Neuronal stem cell (in vitro differentiated cells): ENCODE results near the gene HS6ST3.

Source experiments
- DNase-seq: peaks from one replicate; pipeline ENCODE4 v3.0.0-alpha.2; 2013; ENCODE audit warnings: low spot score
- H2AFZ ChIP-seq: one replicate; pipeline ENCODE4 v1.6.1; 2013; ENCODE audit warnings: mild to moderate bottlenecking, low read length, inconsistent platforms
- H2AK5ac ChIP-seq: 2 replicates; pipeline ENCODE4 v1.6.1; 2013; ENCODE audit warnings: low read depth, mild to moderate bottlenecking, inconsistent platforms, low read length, moderate library complexity, mixed read lengths
- H2BK120ac ChIP-seq: 2 replicates; pipeline ENCODE4 v1.6.1; 2013; ENCODE audit warnings: low read depth, mild to moderate bottlenecking, inconsistent platforms, low read length, moderate library complexity, mixed read lengths
- H2BK12ac ChIP-seq: one replicate; pipeline ENCODE4 v1.6.1; 2013; ENCODE audit warnings: low read length, inconsistent platforms
- H2BK15ac ChIP-seq: 2 replicates; pipeline ENCODE4 v1.6.1; 2013; ENCODE audit warnings: mild to moderate bottlenecking, low read length, inconsistent platforms, mixed read lengths
- H2BK5ac ChIP-seq: one replicate; pipeline ENCODE4 v1.6.1; 2013; ENCODE audit warnings: inconsistent platforms, mild to moderate bottlenecking, low read length, moderate library complexity
- H3K14ac ChIP-seq: one replicate; pipeline ENCODE4 v1.6.1; 2013; ENCODE audit warnings: low read length, inconsistent platforms
- H3K18ac ChIP-seq: 2 replicates; pipeline ENCODE4 v1.6.1; 2013; ENCODE audit warnings: low read length, inconsistent platforms
- H3K23ac ChIP-seq: 2 replicates; pipeline ENCODE4 v1.6.1; 2013; ENCODE audit warnings: low read depth, mild to moderate bottlenecking, mixed read lengths, low read length, inconsistent platforms; ENCODE audit not compliant: poor library complexity
- H3K27ac ChIP-seq: replicated peaks from 3 replicates; pipeline ENCODE4 v1.5.1; 2013; ENCODE audit warnings: low read length, inconsistent platforms
- H3K27me3 ChIP-seq, 3 experiments: 2 replicates each; pipeline ENCODE4 v1.6.1; 2013; ENCODE audit warnings: low read length in 3 of 3, mild to moderate bottlenecking in 2 of 3, inconsistent platforms in 1 of 3, low read depth in 1 of 3, mixed read lengths in 1 of 3, moderate library complexity in 1 of 3; ENCODE audit not compliant: control insufficient read depth in 3 of 3, insufficient read depth in 3 of 3
- H3K36me3 ChIP-seq, 2 donors: replicated peaks in 1 of 2; 2 replicates each; pipeline ENCODE4 v1.6.1; 2013; ENCODE audit warnings: low read length in 2 of 2; ENCODE audit not compliant: control insufficient read depth in 2 of 2, insufficient read depth in 2 of 2
- H3K4ac ChIP-seq: 2 replicates; pipeline ENCODE4 v1.6.1; 2013; ENCODE audit warnings: inconsistent platforms, mild to moderate bottlenecking, low read length, moderate library complexity
- H3K4me1 ChIP-seq, 2 donors: 1 replicate in 1 of 2; 2 replicates in 1 of 2; pipeline ENCODE4 v1.6.1; 2013; ENCODE audit warnings: low read length in 2 of 2, low read depth in 1 of 2; ENCODE audit not compliant: control insufficient read depth in 2 of 2, insufficient read depth in 1 of 2
- H3K4me2 ChIP-seq: one replicate; pipeline ENCODE4 v1.6.1; 2013; ENCODE audit warnings: mild to moderate bottlenecking, low read length, inconsistent platforms; ENCODE audit not compliant: insufficient read depth, poor library complexity, severe bottlenecking
- H3K4me3 ChIP-seq, 2 donors: 2 replicates each; pipeline ENCODE4 v1.5.1; 2013; ENCODE audit warnings: low read length in 2 of 2, mild to moderate bottlenecking in 2 of 2, inconsistent platforms in 1 of 2, moderate library complexity in 1 of 2
- H3K79me1 ChIP-seq: one replicate; pipeline ENCODE4 v1.6.1; 2013; ENCODE audit warnings: low read depth, mild to moderate bottlenecking, inconsistent platforms, low read length, moderate library complexity
- H3K9ac ChIP-seq: one replicate; pipeline ENCODE4 v1.6.1; 2013; ENCODE audit warnings: mild to moderate bottlenecking, low read depth, low read length, inconsistent platforms; ENCODE audit not compliant: poor library complexity
- H3K9me3 ChIP-seq, 2 donors: replicated peaks in 1 of 2; 2 replicates each; pipeline versions ENCODE3 to v1.6.1; 2013; ENCODE audit warnings: low read length in 2 of 2, mild to moderate bottlenecking in 2 of 2, inconsistent platforms in 1 of 2, low read depth in 1 of 2, mixed read lengths in 1 of 2, moderate library complexity in 1 of 2; ENCODE audit not compliant: control insufficient read depth in 2 of 2, insufficient read depth in 1 of 2
- H4K8ac ChIP-seq: one replicate; pipeline ENCODE4 v1.6.1; 2013; ENCODE audit warnings: low read depth, mild to moderate bottlenecking, inconsistent platforms, low read length, moderate library complexity
- H4K91ac ChIP-seq: one replicate; pipeline ENCODE4 v1.6.1; 2013; ENCODE audit warnings: low read length, low read depth, mild to moderate bottlenecking, inconsistent platforms; ENCODE audit not compliant: poor library complexity
- WGBS, 2 donors: extraction: QIAGEN DNeasy Blood & Tissue Kit; methylation state at CpG; one replicate each; pipeline ENCODE4 v1.1.7; 2013; ENCODE audit warnings: missing lambda C conversion rate in 2 of 2, mixed read lengths in 1 of 2; ENCODE audit not compliant: insufficient read length in 2 of 2, insufficient replicate concordance in 1 of 2; ENCODE audit errors: extremely low coverage in 2 of 2; 5-methylcytosine and 5-hydroxymethylcytosine counted together

The HS6ST3 gene

DNA sequence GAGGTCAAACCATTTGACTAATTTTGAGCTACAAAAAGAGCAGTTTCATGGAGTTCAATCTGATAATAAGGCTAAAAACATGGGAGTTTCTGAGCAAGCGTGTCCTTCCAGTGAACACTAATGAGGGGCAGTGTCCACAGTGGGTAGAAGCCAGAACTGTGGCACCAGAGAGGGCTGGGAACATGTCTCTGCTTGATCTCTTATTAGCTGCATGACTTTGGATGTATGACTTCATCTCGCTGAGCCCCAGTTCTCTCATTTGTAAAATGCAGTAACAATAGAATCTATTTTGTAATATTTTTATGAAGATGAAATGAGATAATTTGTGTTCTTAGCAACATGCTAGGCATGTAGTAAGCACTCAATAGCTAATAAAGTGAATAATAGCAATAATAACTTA is 69.8 kb downstream of the HS6ST3 start:
- Histone ChIP-seq H3K4ac (no peak overlapping the region), H2AK5ac (no peak overlapping the region), H2BK15ac (no peak overlapping the region), H3K4me2 (no peak overlapping the region), H4K8ac (no peak overlapping the region), H3K4me1 (peaks cover 0 to 5% of the 10 kb centered on the region in 2 donors), H3K27ac (no peak overlapping the region), H3K18ac (no peak overlapping the region), H3K27me3 (peaks cover 0 to 2% (median 0%) of the 10 kb centered on the region in 3 experiments), H2AFZ (no peak overlapping the region), H2BK5ac (no peak overlapping the region), H3K9me3 (no peaks in the 10 kb centered on the region), H3K36me3 (no peaks in the 10 kb centered on the region), H3K4me3 (no peak overlapping the region), H3K14ac (no peak overlapping the region), H3K79me1 (no peaks in the 10 kb centered on the region), H4K91ac (no peak overlapping the region), H3K9ac (no peak overlapping the region), H3K23ac (no peak overlapping the region), H2BK120ac (no peak overlapping the region), H2BK12ac (no peak overlapping the region)
- no CpG with 5 or more reads among the region's 2 CpGs for WGBS, 2 donors
- no peak for DNase-seq

DNA sequence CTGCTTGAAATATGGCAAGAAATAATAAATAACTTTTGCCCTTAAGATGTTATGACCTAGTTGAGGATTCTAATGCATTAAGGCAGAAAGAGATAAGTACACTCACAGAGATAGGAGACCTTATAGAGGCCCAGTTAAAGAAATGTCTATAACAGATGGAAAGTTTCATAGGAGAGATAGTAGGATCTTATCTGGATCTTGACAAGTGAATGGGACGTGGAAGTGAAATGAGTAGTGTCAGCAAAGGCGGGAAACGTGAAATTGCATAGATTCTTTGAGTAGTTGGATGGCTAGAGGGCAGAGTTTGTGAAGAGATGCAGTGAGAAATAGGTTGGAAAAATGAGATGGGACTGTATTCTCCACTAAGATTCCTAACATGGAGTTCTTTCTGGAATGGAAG is 71.2 kb downstream of the HS6ST3 start:
- no peaks in the 10 kb centered on the region for H3K36me3 ChIP-seq

DNA sequence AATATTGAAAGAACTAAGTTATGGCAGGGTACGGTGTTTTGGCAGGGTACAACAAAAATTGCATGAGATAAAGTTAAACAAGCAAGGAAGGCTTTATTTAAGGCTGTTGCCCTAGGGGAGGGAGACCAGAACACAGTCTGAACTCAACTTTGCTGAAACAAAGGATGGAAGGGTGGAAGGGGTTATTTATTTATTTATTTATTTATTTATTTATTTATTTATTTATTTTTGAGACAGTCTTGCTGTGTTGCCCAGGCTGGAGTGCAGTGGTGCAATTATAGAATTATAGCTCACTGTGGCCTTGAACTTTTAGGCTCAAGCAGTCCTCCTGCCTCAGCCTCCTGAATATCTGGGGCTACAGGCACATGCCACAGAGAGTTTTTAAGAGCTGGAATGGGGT is 75.9 kb downstream of the HS6ST3 start:
- H3K14ac ChIP-seq = no peak overlapping the region
- no peak overlapping the region for H2BK120ac ChIP-seq
- no peak overlapping the region for H2AK5ac ChIP-seq
- no peak overlapping the region for H3K27ac ChIP-seq
- no peaks in the 10 kb centered on the region for H3K4me1 ChIP-seq
- H2BK15ac ChIP-seq = no peak overlapping the region
- H3K4me2 ChIP-seq = no peak overlapping the region
- H2AFZ ChIP-seq = no peak overlapping the region
- H3K9me3 ChIP-seq = no peaks in the 10 kb centered on the region
- H4K8ac ChIP-seq = no peak overlapping the region
- no peaks in the 10 kb centered on the region for H3K79me1 ChIP-seq
- H3K18ac ChIP-seq = no peak overlapping the region
- H2BK5ac ChIP-seq = no peak overlapping the region
- H3K23ac ChIP-seq = no peak overlapping the region
- no peaks in the 10 kb centered on the region for H3K36me3 ChIP-seq
- no peak for DNase-seq
- no peak overlapping the region for H2BK12ac ChIP-seq
- H4K91ac ChIP-seq = no peak overlapping the region
- no CpG with 5 or more reads among the region's 1 CpG for WGBS, 2 donors
- H3K27me3 ChIP-seq = peaks cover 0 to 2% (median 0%) of the 10 kb centered on the region in 3 experiments
- H3K4ac ChIP-seq = no peak overlapping the region
- no peak overlapping the region for H3K4me3 ChIP-seq
- no peak overlapping the region for H3K9ac ChIP-seq

More for the DNA sequence above, 71.2 kb downstream of the HS6ST3 start:
- Histone ChIP-seq H3K4me2 (no peak overlapping the region), H2AFZ (no peak overlapping the region), H3K27me3 (peaks cover 0 to 2% (median 0%) of the 10 kb centered on the region in 3 experiments), H3K23ac (no peak overlapping the region), H4K8ac (no peak overlapping the region), H2BK5ac (no peak overlapping the region), H3K4me1 (peaks cover 0 to 5% of the 10 kb centered on the region in 2 donors), H3K9me3 (no peaks in the 10 kb centered on the region), H2BK15ac (no peak overlapping the region), H3K9ac (no peak overlapping the region), H3K4me3 (no peak overlapping the region), H3K27ac (no peak overlapping the region), H3K4ac (no peak overlapping the region), H2BK120ac (no peak overlapping the region), H3K79me1 (no peaks in the 10 kb centered on the region), H2AK5ac (no peak overlapping the region), H2BK12ac (no peak overlapping the region), H3K18ac (no peak overlapping the region), H4K91ac (no peak overlapping the region), H3K14ac (no peak overlapping the region)
- no peak for DNase-seq
- WGBS, 2 donors = no CpG with 5 or more reads among the region's 3 CpGs

DNA sequence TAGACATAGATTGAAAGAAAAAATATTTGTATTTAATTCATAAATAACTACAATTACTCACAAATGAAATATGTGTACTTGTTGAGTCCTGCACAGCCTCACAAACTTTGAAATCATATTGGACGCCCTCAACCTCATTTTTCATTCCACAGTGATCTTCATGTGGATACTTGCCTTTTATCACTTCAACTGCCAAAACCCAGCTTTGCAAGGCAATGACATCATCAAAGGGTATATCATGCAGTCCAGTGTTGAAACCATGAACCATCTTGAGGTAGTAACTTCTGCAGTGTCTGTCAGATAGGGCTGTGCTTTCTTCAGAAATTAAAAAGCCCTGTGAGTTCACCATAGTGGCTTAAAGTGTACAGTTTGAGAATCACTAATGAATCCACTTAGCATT is 82.2 kb downstream of the HS6ST3 start:
- no peak overlapping the region for H3K4me3 ChIP-seq
- H3K9ac ChIP-seq = no peak overlapping the region
- no peaks in the 10 kb centered on the region for H3K79me1 ChIP-seq
- no peak overlapping the region for H2BK5ac ChIP-seq
- H2AK5ac ChIP-seq = no peak overlapping the region
- H2BK12ac ChIP-seq = no peak overlapping the region
- H3K36me3 ChIP-seq = no peaks in the 10 kb centered on the region
- no CpG with 5 or more reads among the region's 1 CpG for WGBS, 2 donors
- H3K9me3 ChIP-seq = no peaks in the 10 kb centered on the region
- no peak overlapping the region for H2AFZ ChIP-seq
- no peak overlapping the region for H4K91ac ChIP-seq
- no peak overlapping the region for H3K18ac ChIP-seq
- H4K8ac ChIP-seq = no peak overlapping the region
- H3K23ac ChIP-seq = no peak overlapping the region
- H2BK15ac ChIP-seq = no peak overlapping the region
- no peak overlapping the region for H3K4ac ChIP-seq
- H3K14ac ChIP-seq = no peak overlapping the region
- no peak overlapping the region for H3K27ac ChIP-seq
- no peaks in the 10 kb centered on the region for H3K4me1 ChIP-seq
- no peaks in the 10 kb centered on the region for H3K27me3 ChIP-seq
- H2BK120ac ChIP-seq = no peak overlapping the region
- no peak for DNase-seq
- no peak overlapping the region for H3K4me2 ChIP-seq
